Pancreas (tissue), 10 donors: Measurements from ENCODE around the gene BAHCC1. TPM values are rescaled to one million over a fixed set of nuclear protein-coding genes. Genes with fewer than 3 reads are reported as not detected.
A peak's percentile ranks its signal among the peaks of the same experiment; 100 is the strongest.
"Not testable (repeated sequence)": the region's sequence is repeated elsewhere in the genome, so short reads cannot be mapped to it uniquely, and the experiment has no call there.

Experiments
- ATAC-seq, 4 donors: fragments of 200-7000 bp; cut with Tn5 transposase; one replicate each; pipeline versions ENCODE4 v1.8.0 to v1.9.1; 2020; ENCODE audit warnings: mild to moderate bottlenecking in 4 of 4, moderate library complexity in 4 of 4
- DNase-seq, 6 donors: peaks; one replicate each; pipeline ENCODE4 v3.0.0-alpha.2; 2020
- FAIRE-seq: peaks from 2 replicates; lab custom pipeline; 2012; peaks lifted over from hg19 to GRCh38; lab: Jason Lieb, UNC
- H3K27ac ChIP-seq, 4 donors: fragments of 200-600 bp; sonication (generic); 1 replicate in 3 of 4; 2 replicates in 1 of 4; pipeline versions ENCODE4 v1.5.0 to v1.8.0; 2020
- H3K27me3 ChIP-seq, 4 donors: fragments of 200-600 bp; one replicate each; pipeline ENCODE4 v1.8.0; 2021
- H3K36me3 ChIP-seq, 3 donors: fragments of 200-600 bp; sonication (generic) in 1 of 3; one replicate each; pipeline versions ENCODE4 v1.5.0 to v1.8.0; 2020 to 2021
- H3K4me1 ChIP-seq, 3 donors: fragments of 200-600 bp; one replicate each; pipeline ENCODE4 v1.8.0; 2021
- H3K4me3 ChIP-seq, 4 donors: fragments of 200-600 bp; sonication (generic) in 2 of 4; one replicate each; pipeline versions ENCODE4 v1.5.0 to v1.8.0; 2020 to 2021
- H3K9me3 ChIP-seq, 4 donors: fragments of 200-600 bp; one replicate each; pipeline ENCODE4 v1.8.0; 2021
- WGBS, 2 donors: extraction: QIAGEN DNeasy Blood & Tissue Kit; methylation state at CpG; one replicate each; pipeline ENCODE4 v1.1.7; 2013; 5-methylcytosine and 5-hydroxymethylcytosine counted together
- intact Hi-C, 3 donors: fragments of 100-400 bp; cut with DNase I; formaldehyde crosslinking; loops; one replicate each; pipeline versions ENCODE4 v1.11.1 to v1.14.2; 2022
- polyA plus RNA-seq, 2 donors: library from polyadenylated mRNA; stranded (reverse); fragments of 200-250 nt; gene quantifications; one replicate each; pipeline ENCODE4 v1.2.3, GENCODE V29; 2013
- total RNA-seq, 6 donors: library from RNA; stranded (reverse); fragmentation: NEBNext Ultra II Directional in 4 of 6; extraction: Animal tissue kit (Norgen Biotek cat#: 25700) in 4 of 6; gene quantifications; one replicate each; pipeline versions ENCODE4 v1.2.1 to v1.2.4, GENCODE V29; 2021 to 2023
- TF ChIP-seq, protein P1 (sequence below), 4 donors: fragments of 200-600 bp; sonication (generic) in 3 of 4; IDR thresholded peaks; one replicate each; pipeline versions ENCODE4 v1.5.0 to v1.8.0; 2021; ENCODE audit warnings: antibody characterized with exemption in 4 of 4
- donor health status: healthy with polysubstance abuse.
- donor health status: DM: no; HTN: no; CAD: no; lungs with moderate emphysema.
- donor health status: DM: no; HTN: no; CAD: no.
- donor health status: control.
- donor health status: control.
- donor health status: Bipolar disorder and iron deficiency.
- donor health status: DM: yes; HTN: yes; CAD: no.
- donor health status: DM: no; HTN: no; CAD: no.
- donor health status: DM: no; HTN: no; CAD: no.
- donor health status: DM: yes; HTN: yes; CAD: no.

BAHCC1 gene
- total and polyA plus RNA-seq, 8 donors, result 8.0 to 24.1 (median 10.5) TPM

DNA sequence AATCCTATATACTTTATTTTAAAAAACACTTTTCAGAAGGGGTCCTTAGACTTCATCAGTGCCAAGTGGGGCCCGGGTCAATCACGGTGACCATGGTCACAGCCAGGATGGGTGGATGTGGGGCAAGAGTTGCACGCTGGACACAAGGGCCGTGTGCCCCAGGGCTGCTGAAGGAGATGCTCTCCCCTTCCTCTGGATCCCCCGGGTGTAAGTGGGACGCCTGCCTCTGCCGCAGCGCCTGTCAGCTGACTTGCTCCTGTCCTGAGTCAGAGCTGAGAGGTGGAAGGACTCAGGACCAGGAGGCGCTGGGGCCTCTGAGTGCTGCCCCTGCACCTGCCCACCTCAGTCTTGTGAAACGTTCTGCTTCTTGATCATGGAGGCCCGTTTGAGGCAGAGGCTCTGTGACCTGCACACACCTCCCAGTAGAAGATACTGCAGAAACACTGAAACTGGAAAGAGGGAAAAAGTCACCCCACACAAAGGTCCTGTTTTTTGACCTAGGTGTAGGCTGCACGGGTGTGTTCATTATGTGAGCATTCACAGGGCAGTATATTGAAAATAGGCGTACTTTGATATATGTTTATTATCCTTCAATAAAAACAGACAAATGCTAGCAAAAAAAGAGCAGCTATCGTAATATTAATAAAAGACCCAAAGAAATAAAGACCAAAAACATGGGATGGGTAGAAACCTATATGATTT lies 40.9 kb upstream of the BAHCC1 start:
- Histone ChIP-seq H3K4me3 (no peak overlapping the region), H3K27me3 (no peaks in the 10 kb centered on the region), H3K36me3 (no peaks in the 10 kb centered on the region), H3K4me1 (peaks cover 6 to 9% (median 7%) of the 10 kb centered on the region in 3 donors), H3K27ac (peak overlapping the region; percentile 33 to 41 (median 38)), H3K9me3 (no peaks in the 10 kb centered on the region)
- TF ChIP-seq, protein P1, sequence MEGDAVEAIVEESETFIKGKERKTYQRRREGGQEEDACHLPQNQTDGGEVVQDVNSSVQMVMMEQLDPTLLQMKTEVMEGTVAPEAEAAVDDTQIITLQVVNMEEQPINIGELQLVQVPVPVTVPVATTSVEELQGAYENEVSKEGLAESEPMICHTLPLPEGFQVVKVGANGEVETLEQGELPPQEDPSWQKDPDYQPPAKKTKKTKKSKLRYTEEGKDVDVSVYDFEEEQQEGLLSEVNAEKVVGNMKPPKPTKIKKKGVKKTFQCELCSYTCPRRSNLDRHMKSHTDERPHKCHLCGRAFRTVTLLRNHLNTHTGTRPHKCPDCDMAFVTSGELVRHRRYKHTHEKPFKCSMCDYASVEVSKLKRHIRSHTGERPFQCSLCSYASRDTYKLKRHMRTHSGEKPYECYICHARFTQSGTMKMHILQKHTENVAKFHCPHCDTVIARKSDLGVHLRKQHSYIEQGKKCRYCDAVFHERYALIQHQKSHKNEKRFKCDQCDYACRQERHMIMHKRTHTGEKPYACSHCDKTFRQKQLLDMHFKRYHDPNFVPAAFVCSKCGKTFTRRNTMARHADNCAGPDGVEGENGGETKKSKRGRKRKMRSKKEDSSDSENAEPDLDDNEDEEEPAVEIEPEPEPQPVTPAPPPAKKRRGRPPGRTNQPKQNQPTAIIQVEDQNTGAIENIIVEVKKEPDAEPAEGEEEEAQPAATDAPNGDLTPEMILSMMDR (IDR thresholded peaks at IDR 0.05), result no peak
- intact Hi-C loops, result no loop called here
- 68 to 74% methylated on average over 14 of the region's 14 CpGs for WGBS, 2 donors
- peak; percentile 9 to 45 (median 20) for ATAC-seq
- no peak for FAIRE-seq
- DNase-seq, result peak in 3 of 6 donors; percentile 23 to 59 (median 44)

DNA sequence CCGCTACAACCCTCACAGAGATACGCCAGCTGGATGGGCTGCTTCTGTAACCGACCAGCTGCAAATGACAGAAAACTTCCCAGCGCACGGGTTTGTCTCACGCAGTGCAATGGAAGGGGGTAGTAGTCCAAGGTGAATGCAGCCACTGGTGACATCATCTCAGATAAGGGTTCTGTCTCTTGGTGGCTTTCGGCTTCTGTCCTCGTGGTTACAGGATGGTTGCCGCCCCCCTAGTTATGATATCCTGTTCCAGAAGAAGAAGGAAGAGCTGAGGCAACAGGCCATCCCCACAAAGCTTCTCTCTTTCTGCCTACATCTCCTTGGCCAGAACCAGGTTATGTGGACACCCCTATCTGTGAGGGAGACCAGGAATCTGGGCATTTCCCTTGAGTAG lies 40.3 kb upstream of the BAHCC1 start:
- H3K4me1 ChIP-seq, result peaks cover 6 to 7% (median 6%) of the 10 kb centered on the region in 3 donors
- FAIRE-seq, result no peak
- no peaks in the 10 kb centered on the region for H3K36me3 ChIP-seq
- no peaks in the 10 kb centered on the region for H3K9me3 ChIP-seq
- peak overlapping the region in 3 of 4 donors; percentile 33 to 39 (median 36) for H3K27ac ChIP-seq
- H3K4me3 ChIP-seq, result no peak overlapping the region
- TF ChIP-seq, protein P1 (IDR thresholded peaks at IDR 0.05), result no peak
- peak; percentile 84 to 93 (median 90) for DNase-seq
- intact Hi-C loops, result no loop called here
- peak; percentile 93 to 97 (median 95) for ATAC-seq
- no peaks in the 10 kb centered on the region for H3K27me3 ChIP-seq
- WGBS, 2 donors, result 41 to 52% methylated on average over 9 of the region's 9 CpGs

DNA sequence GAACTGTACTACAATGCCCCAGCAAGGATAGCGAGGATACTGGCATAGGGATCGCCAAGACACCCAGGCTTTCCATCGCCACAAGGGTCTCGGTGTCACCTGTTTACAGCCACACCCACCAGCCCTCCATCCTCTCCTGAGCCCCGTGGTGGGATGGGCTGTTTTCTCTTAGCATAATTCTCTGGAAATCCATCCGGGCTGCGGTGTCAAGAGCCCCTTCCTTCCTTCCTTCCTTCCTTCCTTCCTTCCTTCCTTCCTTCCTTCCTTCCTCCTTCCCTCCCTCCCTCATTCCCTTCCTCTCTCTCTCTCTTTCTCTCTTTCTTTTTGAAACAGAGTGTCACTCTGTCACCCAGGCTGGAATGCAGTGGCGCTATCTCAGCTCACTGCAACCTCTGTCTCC lies 36.0 kb upstream of the BAHCC1 start:
- Histone ChIP-seq H3K4me3 (no peak overlapping the region), H3K27ac (no peak overlapping the region), H3K9me3 (no peaks in the 10 kb centered on the region), H3K4me1 (peaks cover 4 to 7% (median 5%) of the 10 kb centered on the region in 3 donors), H3K27me3 (no peaks in the 10 kb centered on the region), H3K36me3 (no peaks in the 10 kb centered on the region)
- ATAC-seq (no peak), DNase-seq (no peak), FAIRE-seq (no peak)
- 85 to 88% methylated on average over 8 of the region's 8 CpGs for WGBS, 2 donors
- intact Hi-C loops, result no loop called here
- TF ChIP-seq, protein P1 (IDR thresholded peaks at IDR 0.05), result no peak

DNA sequence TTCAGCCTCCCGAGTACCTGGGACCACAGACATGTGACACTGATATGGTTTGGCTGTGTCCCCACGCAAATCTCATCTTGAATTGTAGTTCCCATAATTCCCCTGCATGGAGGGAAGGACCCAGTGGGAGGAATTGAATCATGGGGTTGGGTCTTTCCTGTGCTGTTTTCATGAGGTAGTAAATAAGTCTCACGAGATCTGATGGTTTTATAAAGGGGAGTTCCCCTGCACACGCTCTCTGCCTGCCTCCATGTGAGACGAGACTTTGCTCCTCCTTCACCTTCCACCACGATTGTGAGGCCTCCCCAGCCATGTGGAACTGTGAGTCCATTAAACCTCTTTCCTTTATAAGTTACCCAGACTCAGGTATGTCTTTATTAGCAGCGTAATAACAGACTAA lies 33.3 kb upstream of the BAHCC1 start:
- DNase-seq, intact Hi-C loops, H3K4me3 ChIP-seq, H3K9me3 ChIP-seq, H3K36me3 ChIP-seq, FAIRE-seq, H3K27ac ChIP-seq, H3K27me3 ChIP-seq, ATAC-seq: not testable (repeated sequence)
- 71 to 72% methylated on average over 7 of the region's 7 CpGs for WGBS, 2 donors
- H3K4me1 ChIP-seq, result peaks cover 19 to 22% (median 20%) of the 10 kb centered on the region in 3 donors

GRCh38 chr17:81364278-81365147 lies 30.7 kb upstream of the BAHCC1 start:
- WGBS, 2 donors, result 77 to 81% methylated on average over 24 to 26 of the region's 26 CpGs
- DNase-seq (peak in 3 of 6 donors; percentile 38 to 69 (median 56)), FAIRE-seq (no peak), ATAC-seq (peak in 1 of 4 donors; percentile 1)
- Histone ChIP-seq H3K9me3 (no peaks in the 10 kb centered on the region), H3K27ac (peak overlapping the region; percentile 93 to 98 (median 97)), H3K4me1 (peaks cover 19 to 22% (median 20%) of the 10 kb centered on the region in 3 donors), H3K27me3 (no peaks in the 10 kb centered on the region), H3K36me3 (no peaks in the 10 kb centered on the region), H3K4me3 (peak overlapping the region in 1 of 4 donors; percentile 21)
- intact Hi-C loops, result no loop called here
- TF ChIP-seq, protein P1 (IDR thresholded peaks at IDR 0.05), result no peak
